IMR-90 (cell line): Measurements from ENCODE around the gene UBL7. TPM values are rescaled to one million over a fixed set of nuclear protein-coding genes. Genes with fewer than 3 reads are reported as not detected.

ENCODE experiments used
- ATAC-seq: fragments of 200-7000 bp; cut with Tn5 transposase; 2 replicates; pipeline ENCODE4 v1.9.1; 2020; ENCODE audit warnings: low read depth, mild to moderate bottlenecking, moderate library complexity
- BruUV-seq: library from RNA; stranded (reverse); fragments of 400-500 nt; replicated peaks from 2 replicates; lab custom pipeline; 2021; lab: Mats Ljungman, UMichigan
- CTCF ChIA-PET: fragments of 300-600 bp; formaldehyde crosslinking; extraction: SDS; loops from one replicate; lab custom pipeline; 2021; ENCODE audit warnings: antibody characterized with exemption; lab: Yijun Ruan, JAX
- POLR2A ChIA-PET: fragments of 300-600 bp; sonication (Branson Sonifier 250); formaldehyde crosslinking; loops from one replicate; lab custom pipeline; 2022; ENCODE audit warnings: antibody characterized with exemption; ENCODE audit not compliant: unreplicated experiment; lab: Charles Lee
- DNase-seq: peaks from one replicate; pipeline ENCODE4 v3.0.0; 2013
- H2AFZ ChIP-seq: replicated peaks from 2 replicates; pipeline ENCODE3; 2013; ENCODE audit warnings: low read length, mild to moderate bottlenecking; ENCODE audit not compliant: poor library complexity
- H2AK5ac ChIP-seq: 2 replicates; pipeline ENCODE4 v1.6.1; 2013; ENCODE audit warnings: low read depth, low read length, inconsistent platforms
- H2AK9ac ChIP-seq: replicated peaks from 2 replicates; pipeline ENCODE3; 2013; ENCODE audit warnings: mild to moderate bottlenecking, low read depth, low read length, moderate library complexity; ENCODE audit not compliant: poor library complexity
- H2BK120ac ChIP-seq: 2 replicates; pipeline ENCODE4 v1.6.1; 2013; ENCODE audit warnings: low read depth, low read length, inconsistent platforms
- H2BK15ac ChIP-seq: 3 replicates; pipeline ENCODE4 v1.6.1; 2013; ENCODE audit warnings: low read depth, low read length, inconsistent platforms
- H2BK20ac ChIP-seq: 2 replicates; pipeline ENCODE4 v1.6.1; 2013; ENCODE audit warnings: low read depth, mild to moderate bottlenecking, inconsistent platforms, low read length, moderate library complexity
- H2BK5ac ChIP-seq: 2 replicates; pipeline ENCODE4 v1.6.1; 2013; ENCODE audit warnings: mild to moderate bottlenecking, low read depth, low read length, inconsistent platforms; ENCODE audit not compliant: poor library complexity, severe bottlenecking
- H3K14ac ChIP-seq: replicated peaks from 2 replicates; pipeline ENCODE4 v1.6.1; 2013; ENCODE audit warnings: low read depth, low read length, inconsistent platforms
- H3K18ac ChIP-seq: 2 replicates; pipeline ENCODE4 v1.6.1; 2013; ENCODE audit warnings: low read depth, low read length, control low read depth
- H3K23ac ChIP-seq: 2 replicates; pipeline ENCODE4 v1.6.1; 2013; ENCODE audit warnings: low read depth, low read length, inconsistent platforms
- H3K27ac ChIP-seq: 2 replicates; pipeline ENCODE4 v1.5.1; 2013; ENCODE audit warnings: mild to moderate bottlenecking, control low read depth, low read length; ENCODE audit not compliant: insufficient read depth
- H3K27me3 ChIP-seq: 2 replicates; pipeline ENCODE4 v1.6.1; 2013; ENCODE audit warnings: low read length; ENCODE audit not compliant: control insufficient read depth, insufficient read depth
- H3K36me3 ChIP-seq: 2 replicates; pipeline ENCODE4 v1.6.1; 2013; ENCODE audit warnings: low read length, mixed read lengths; ENCODE audit not compliant: control insufficient read depth, insufficient read depth
- H3K4ac ChIP-seq: 2 replicates; pipeline ENCODE4 v1.6.1; 2013; ENCODE audit warnings: low read depth, low read length, inconsistent platforms
- H3K4me1 ChIP-seq: 2 replicates; pipeline ENCODE4 v1.6.1; 2013; ENCODE audit warnings: low read length, mixed read lengths; ENCODE audit not compliant: control insufficient read depth, insufficient read depth
- H3K4me2 ChIP-seq: 2 replicates; pipeline ENCODE4 v1.6.1; 2013; ENCODE audit warnings: low read depth, mild to moderate bottlenecking, control low read depth, low read length, moderate library complexity
- H3K4me3 ChIP-seq: 2 replicates; pipeline ENCODE4 v1.5.1; 2013; ENCODE audit warnings: low read depth, mild to moderate bottlenecking, control low read depth, low read length, moderate library complexity; ENCODE audit not compliant: insufficient read depth
- H3K56ac ChIP-seq: 2 replicates; pipeline ENCODE4 v1.6.1; 2013; ENCODE audit warnings: low read length, inconsistent platforms; ENCODE audit not compliant: insufficient read depth; ENCODE audit errors: extremely low read depth
- H3K79me1 ChIP-seq, 2 experiments: 2 replicates each; pipeline ENCODE4 v1.6.1; 2013; ENCODE audit warnings: low read length in 2 of 2, inconsistent platforms in 1 of 2, low read depth in 1 of 2
- H3K9ac ChIP-seq: 2 replicates; pipeline ENCODE4 v1.6.1; 2013; ENCODE audit warnings: low read depth, low read length, control low read depth
- H3K9me1 ChIP-seq: 2 replicates; pipeline ENCODE4 v1.6.1; 2013; ENCODE audit warnings: low read length, inconsistent platforms; ENCODE audit not compliant: insufficient read depth
- H3K9me3 ChIP-seq: 2 replicates; pipeline ENCODE4 v1.6.1; 2013; ENCODE audit warnings: low read length; ENCODE audit not compliant: control insufficient read depth, insufficient read depth
- H4K20me1 ChIP-seq: 2 replicates; pipeline ENCODE4 v1.6.1; 2013; ENCODE audit warnings: low read length, inconsistent platforms; ENCODE audit not compliant: insufficient read depth
- H4K5ac ChIP-seq: 2 replicates; pipeline ENCODE4 v1.6.1; 2013; ENCODE audit warnings: mild to moderate bottlenecking, low read depth, low read length, control low read depth
- H4K8ac ChIP-seq, 2 experiments: 2 replicates each; pipeline ENCODE4 v1.6.1; 2013; ENCODE audit warnings: low read depth in 2 of 2, low read length in 2 of 2, control low read depth in 1 of 2, inconsistent platforms in 1 of 2
- H4K91ac ChIP-seq: 2 replicates; pipeline ENCODE4 v1.6.1; 2013; ENCODE audit warnings: low read depth, low read length, inconsistent platforms; ENCODE audit not compliant: insufficient read depth
- MAZ ChIP-seq: IDR thresholded peaks from 2 replicates; pipeline ENCODE4 v1.6.1; 2012; ENCODE audit warnings: low read depth, mild to moderate bottlenecking, low read length, improper control_type of control experiment, moderate library complexity, borderline replicate concordance
- MXI1 ChIP-seq: IDR thresholded peaks from 2 replicates; pipeline ENCODE4 v1.6.1; 2012; ENCODE audit warnings: low read depth, mild to moderate bottlenecking, low read length, moderate library complexity, borderline replicate concordance
- POLR2A ChIP-seq: IDR thresholded peaks from 2 replicates; pipeline ENCODE4 v1.6.1; 2012; ENCODE audit warnings: mild to moderate bottlenecking, low read depth, low read length
- WGBS, 2 experiments: methylation state at CpG; one replicate each; pipeline versions ENCODE4 v1.1.5 to v1.1.7; 2013; ENCODE audit warnings: missing lambda C conversion rate in 2 of 2; ENCODE audit not compliant: insufficient read length in 1 of 2; ENCODE audit errors: extremely low coverage in 2 of 2; 5-methylcytosine and 5-hydroxymethylcytosine counted together
- dilution Hi-C: fragments of 300-500 bp; cut with HindIII; formaldehyde crosslinking; loops from one replicate; pipeline ENCODE4 v1.14.3; 2018; ENCODE audit warnings: low sequenced_read_pairs; ENCODE audit not compliant: unreplicated experiment
- in situ Hi-C: fragments of 300-500 bp; cut with MboI; formaldehyde crosslinking; loops from 3 replicates; pipeline ENCODE4 v1.14.3; 2019; ENCODE audit warnings: low sequenced_read_pairs, inconsistent platforms, mixed read lengths
- intact Hi-C: fragments of 100-400 bp; cut with micrococcal nuclease; formaldehyde crosslinking; loops from 2 replicates; pipeline ENCODE4 v1.10.0; 2022
- polyA plus RNA-seq, 3 experiments: library from polyadenylated mRNA; depleted of rRNA; stranded (reverse); fragments of >200 nt; gene quantifications; 2 replicates each; pipeline ENCODE4 v1.2.3, GENCODE V29; 2012; ENCODE audit warnings: low replicate concordance in 1 of 3
- total RNA-seq: library from RNA; depleted of rRNA; stranded (reverse); fragments of >200 nt; gene quantifications from 2 replicates; pipeline ENCODE4 v1.2.3, GENCODE V29; 2012
- TF ChIP-seq, protein P1 (sequence below): fragments of 150-350 bp; IDR thresholded peaks from 2 replicates; pipeline ENCODE4 v1.6.1; 2016; ENCODE audit warnings: low read depth, mild to moderate bottlenecking, low read length, moderate library complexity, borderline replicate concordance
- TF ChIP-seq, protein P2 (sequence below): conservative IDR thresholded peaks from 2 replicates; pipeline ENCODE4 v1.5.1; 2012; ENCODE audit warnings: mild to moderate bottlenecking, low read depth, low read length, improper control_type of control experiment

UBL7 gene
- total and polyA plus RNA-seq, 2 of the 4 experiments (the other 2 are of a cell fraction), result 68.1 to 78.4 TPM

DNA sequence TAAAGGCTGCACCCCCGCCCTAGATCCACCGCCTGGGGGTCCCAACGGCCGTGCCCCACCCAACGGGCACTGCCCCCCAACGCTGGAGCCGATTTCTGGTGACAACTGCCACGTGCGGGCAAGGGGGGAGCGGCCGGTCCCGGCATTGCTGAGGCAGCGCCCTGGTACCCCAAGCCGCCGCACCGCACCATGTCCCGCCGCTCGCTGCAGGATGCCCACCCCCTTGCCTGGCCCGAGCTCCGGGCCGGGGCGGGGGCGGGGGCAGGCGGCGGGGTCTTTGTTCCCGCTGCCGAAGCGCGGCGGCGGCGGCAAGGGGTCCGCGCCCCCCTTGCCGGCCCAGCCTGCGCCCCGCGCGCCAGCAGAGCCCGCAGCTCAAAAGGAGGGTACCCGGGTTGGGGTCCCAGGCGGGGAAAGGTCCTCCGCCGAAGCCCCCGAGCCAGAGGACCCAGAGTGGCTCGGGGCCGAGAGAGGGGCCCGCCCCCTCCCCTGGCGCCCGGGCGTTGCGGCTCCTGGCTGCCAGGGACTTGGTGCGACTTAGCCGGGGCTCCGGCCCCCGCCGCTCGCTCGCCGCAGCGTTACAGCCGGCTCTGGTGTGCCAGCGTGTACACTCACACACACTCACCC, 27.9 kb downstream of the UBL7 start:
- Histone ChIP-seq H4K91ac (peak overlapping the region; percentile 14; the same call in 1 of the 2 replicates), H3K9me1 (peaks cover 23% of the 10 kb centered on the region), H3K9me3 (no peaks in the 10 kb centered on the region), H3K79me1 (peaks cover 3 to 59% of the 10 kb centered on the region in 2 experiments; a peak in 3 of 4 replicates), H3K56ac (no peak overlapping the region), H3K27me3 (no peaks in the 10 kb centered on the region), H3K4me3 (peak overlapping the region; percentile 98), H2BK15ac (no peak overlapping the region), H3K27ac (peak overlapping the region; percentile 36; the same call in 1 of the 2 replicates), H2BK120ac (no peak overlapping the region; the same call in 1 of the 2 replicates), H2AFZ (peak overlapping the region; percentile 93), H4K8ac (peak overlapping the region in 1 of 2 experiments; percentile 14; a peak in 1 of 4 replicates), H3K14ac (peak overlapping the region; percentile 78), H4K5ac (no peak overlapping the region), H3K4me2 (peak overlapping the region; percentile 74), H3K4me1 (peaks cover 20% of the 10 kb centered on the region), H4K20me1 (peaks cover 41% of the 10 kb centered on the region), H3K9ac (peak overlapping the region; percentile 85), H3K36me3 (no peaks in the 10 kb centered on the region), H3K23ac (peak overlapping the region; percentile 81; the same call in 1 of the 2 replicates), H2BK20ac (no peak overlapping the region), H3K4ac (peak overlapping the region; percentile 27), H2AK5ac (no peak overlapping the region), H2BK5ac (peak overlapping the region; percentile 69), H2AK9ac (peak overlapping the region; percentile 94), H3K18ac (no peak overlapping the region)
- ChIA-PET POLR2A (interaction anchor here (0.5 kb wide), 1 partner anchor 13 kb away, joined by 3 read pairs; no protein-coding TSS in a partner anchor), CTCF (no interaction called here)
- 0 out of 2 replicates have a peak, but pooled peaks have one; percentile 2 for TF ChIP-seq MAZ
- peak; percentile 69 for TF ChIP-seq MXI1
- no peak for TF ChIP-seq POLR2A
- TF ChIP-seq, protein P1, sequence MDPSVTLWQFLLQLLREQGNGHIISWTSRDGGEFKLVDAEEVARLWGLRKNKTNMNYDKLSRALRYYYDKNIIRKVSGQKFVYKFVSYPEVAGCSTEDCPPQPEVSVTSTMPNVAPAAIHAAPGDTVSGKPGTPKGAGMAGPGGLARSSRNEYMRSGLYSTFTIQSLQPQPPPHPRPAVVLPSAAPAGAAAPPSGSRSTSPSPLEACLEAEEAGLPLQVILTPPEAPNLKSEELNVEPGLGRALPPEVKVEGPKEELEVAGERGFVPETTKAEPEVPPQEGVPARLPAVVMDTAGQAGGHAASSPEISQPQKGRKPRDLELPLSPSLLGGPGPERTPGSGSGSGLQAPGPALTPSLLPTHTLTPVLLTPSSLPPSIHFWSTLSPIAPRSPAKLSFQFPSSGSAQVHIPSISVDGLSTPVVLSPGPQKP, result no peak
- TF ChIP-seq, protein P2, sequence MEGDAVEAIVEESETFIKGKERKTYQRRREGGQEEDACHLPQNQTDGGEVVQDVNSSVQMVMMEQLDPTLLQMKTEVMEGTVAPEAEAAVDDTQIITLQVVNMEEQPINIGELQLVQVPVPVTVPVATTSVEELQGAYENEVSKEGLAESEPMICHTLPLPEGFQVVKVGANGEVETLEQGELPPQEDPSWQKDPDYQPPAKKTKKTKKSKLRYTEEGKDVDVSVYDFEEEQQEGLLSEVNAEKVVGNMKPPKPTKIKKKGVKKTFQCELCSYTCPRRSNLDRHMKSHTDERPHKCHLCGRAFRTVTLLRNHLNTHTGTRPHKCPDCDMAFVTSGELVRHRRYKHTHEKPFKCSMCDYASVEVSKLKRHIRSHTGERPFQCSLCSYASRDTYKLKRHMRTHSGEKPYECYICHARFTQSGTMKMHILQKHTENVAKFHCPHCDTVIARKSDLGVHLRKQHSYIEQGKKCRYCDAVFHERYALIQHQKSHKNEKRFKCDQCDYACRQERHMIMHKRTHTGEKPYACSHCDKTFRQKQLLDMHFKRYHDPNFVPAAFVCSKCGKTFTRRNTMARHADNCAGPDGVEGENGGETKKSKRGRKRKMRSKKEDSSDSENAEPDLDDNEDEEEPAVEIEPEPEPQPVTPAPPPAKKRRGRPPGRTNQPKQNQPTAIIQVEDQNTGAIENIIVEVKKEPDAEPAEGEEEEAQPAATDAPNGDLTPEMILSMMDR, result no peak
- no peak; the same call in 1 of the 2 replicates for ATAC-seq
- intact Hi-C loops (no loop called here), in situ Hi-C loops (no loop called here), dilution Hi-C loops (no loop called here)
- 3% methylated on average over 24 of the region's 64 CpGs; no CpG with 5 or more reads in 1 of the 2 experiments for WGBS, 2 experiments
- BruUV-seq, result no TSS peak
- DNase-seq, result no peak
